ENCODE data around the gene EPC2.
"Not testable (repeated sequence)": the region's sequence is repeated elsewhere in the genome, so short reads cannot be mapped to it uniquely, and the experiment has no call there.

Gene EPC2

GRCh38 chr2:148756292-148756975 lies 111.9 kb downstream of the EPC2 start:
- no peak for TF ChIP-seq CTCF (IDR thresholded peaks at IDR 0.05; ENCODE audit: low read depth, low read length, missing control alignments)
- no peak for DNase-seq (ENCODE audit: low read depth)
- H3K4me3 ChIP-seq (ENCODE audit: low read depth, low read length): no peak overlapping the region

- DNase-seq (ENCODE audit: low read depth): no peak
- TF ChIP-seq CTCF (IDR thresholded peaks at IDR 0.05; ENCODE audit: low read depth, low read length, missing control alignments): no peak
- no peak overlapping the region for H3K4me3 ChIP-seq (ENCODE audit: low read depth, low read length)
These were observed 120.3 kb downstream of the EPC2 start for GRCh38 chr2:148764815-148765214.

GRCh38 chr2:148770047-148770446 lies 125.5 kb downstream of the EPC2 start:
- H3K4me3 ChIP-seq (ENCODE audit: low read depth, low read length): no peak overlapping the region
- no peak for DNase-seq (ENCODE audit: low read depth)
- no peak for TF ChIP-seq CTCF (IDR thresholded peaks at IDR 0.05; ENCODE audit: low read depth, low read length, missing control alignments)

GRCh38 chr2:148781544-148781943 lies 137.0 kb downstream of the EPC2 start:
- TF ChIP-seq CTCF (IDR thresholded peaks at IDR 0.05; ENCODE audit: low read depth, low read length, missing control alignments): no peak
- H3K4me3 ChIP-seq (ENCODE audit: low read depth, low read length): no peak overlapping the region
- no peak for DNase-seq (ENCODE audit: low read depth)

GRCh38 chr2:148789059-148789458 lies 144.5 kb downstream of the EPC2 start:
- DNase-seq (ENCODE audit: low read depth): no peak
- no peak for TF ChIP-seq CTCF (IDR thresholded peaks at IDR 0.05; ENCODE audit: low read depth, low read length, missing control alignments)

GRCh38 chr2:148790172-148790571 lies 145.6 kb downstream of the EPC2 start:
- not testable (repeated sequence) for H3K4me3 ChIP-seq (ENCODE audit: low read depth, low read length); DNase-seq (ENCODE audit: low read depth)

More at GRCh38 chr2:148789059-148789458, 144.5 kb downstream of the EPC2 start:
- H3K4me3 ChIP-seq (ENCODE audit: low read depth, low read length): no peak overlapping the region

GRCh38 chr2:148794558-148794957 lies 150.0 kb downstream of the EPC2 start:
- no peak overlapping the region for H3K4me3 ChIP-seq (ENCODE audit: low read depth, low read length)
- no peak for DNase-seq (ENCODE audit: low read depth)
- no peak for TF ChIP-seq CTCF (IDR thresholded peaks at IDR 0.05; ENCODE audit: low read depth, low read length, missing control alignments)
